Mononuclear cell (primary cell): ENCODE results near the gene NSD1. TPM values are rescaled to one million over a fixed set of nuclear protein-coding genes. Genes with fewer than 3 reads are reported as not detected.

Experiments used
- H3K27me3 ChIP-seq: 2 replicates; pipeline ENCODE4 v1.6.0; 2011; ENCODE audit warnings: low read length, control low read depth; ENCODE audit not compliant: insufficient read depth
- H3K4me1 ChIP-seq: 2 replicates; pipeline ENCODE4 v1.5.1; 2011; ENCODE audit warnings: mild to moderate bottlenecking, low read length, control low read depth; ENCODE audit not compliant: insufficient read depth
- H3K4me3 ChIP-seq: 2 replicates; pipeline ENCODE4 v1.5.1; 2011; ENCODE audit warnings: mild to moderate bottlenecking, low read length, moderate library complexity
- H3K9me3 ChIP-seq: 2 replicates; pipeline ENCODE4 v1.5.1; 2011; ENCODE audit warnings: low read depth, mild to moderate bottlenecking, control low read depth, low read length
- total RNA-seq: library from RNA; depleted of rRNA; stranded (reverse); fragments of >200 nt; gene quantifications from one replicate; pipeline ENCODE4 v1.2.3, GENCODE V29; 2012

NSD1 gene
- total RNA-seq, 1 donor: 69.0 TPM

GRCh38 chr5:177111720-177112394, 21.7 kb upstream of the NSD1 start:
- Histone ChIP-seq H3K4me3 (no peak overlapping the region), H3K9me3 (no peaks in the 10 kb centered on the region), H3K27me3 (no peaks in the 10 kb centered on the region), H3K4me1 (peaks cover 25% of the 10 kb centered on the region)

GRCh38 chr5:177112589-177113220, 20.9 kb upstream of the NSD1 start:
- H3K9me3 ChIP-seq: no peaks in the 10 kb centered on the region
- H3K4me3 ChIP-seq: no peak overlapping the region
- no peaks in the 10 kb centered on the region for H3K27me3 ChIP-seq
- peaks cover 31% of the 10 kb centered on the region for H3K4me1 ChIP-seq

- peaks cover 31% of the 10 kb centered on the region for H3K4me1 ChIP-seq
- no peak overlapping the region for H3K4me3 ChIP-seq
- no peaks in the 10 kb centered on the region for H3K9me3 ChIP-seq
- H3K27me3 ChIP-seq: no peaks in the 10 kb centered on the region
Observed at GRCh38 chr5:177113566-177114424, 19.8 kb upstream of the NSD1 start.

DNA sequence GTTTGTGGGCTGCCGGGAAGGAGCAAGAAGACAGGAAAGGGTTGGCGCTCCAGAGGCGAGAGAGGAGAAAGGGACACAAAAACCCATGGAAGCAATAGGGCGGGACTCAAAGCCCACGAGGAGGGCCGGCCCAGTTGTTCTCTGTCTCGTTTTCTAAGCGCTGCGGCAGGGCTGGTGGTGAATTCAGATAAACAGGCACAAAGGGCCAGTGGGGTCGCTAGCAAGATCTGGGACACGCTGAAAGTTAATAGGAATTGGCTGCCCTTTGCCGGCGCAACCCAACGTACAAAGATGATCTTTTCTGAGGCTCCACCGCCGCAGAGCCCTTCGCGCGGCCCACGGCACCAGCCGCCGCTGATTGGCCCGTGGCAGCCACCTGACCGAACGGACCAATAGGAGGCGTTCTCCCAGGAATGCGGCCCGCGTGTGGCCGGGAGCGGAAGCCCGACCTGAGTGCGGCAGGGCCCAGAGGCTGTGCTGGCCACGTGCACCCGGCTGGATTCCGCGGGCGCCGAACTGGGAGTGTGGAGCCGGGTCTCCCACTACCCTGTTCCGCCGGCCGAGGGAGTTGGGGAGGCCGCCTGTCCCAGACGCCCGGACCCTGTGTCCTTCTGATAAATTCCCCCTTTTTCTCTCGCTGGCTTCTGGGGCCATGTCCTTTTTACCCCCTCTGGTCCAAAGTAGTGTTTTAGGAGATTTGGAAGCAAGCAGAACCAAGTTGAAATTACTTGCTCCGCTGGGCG, 16.8 kb upstream of the NSD1 start:
- Histone ChIP-seq H3K27me3 (no peaks in the 10 kb centered on the region), H3K4me1 (peaks cover 31% of the 10 kb centered on the region), H3K9me3 (no peaks in the 10 kb centered on the region), H3K4me3 (no peak overlapping the region)

DNA sequence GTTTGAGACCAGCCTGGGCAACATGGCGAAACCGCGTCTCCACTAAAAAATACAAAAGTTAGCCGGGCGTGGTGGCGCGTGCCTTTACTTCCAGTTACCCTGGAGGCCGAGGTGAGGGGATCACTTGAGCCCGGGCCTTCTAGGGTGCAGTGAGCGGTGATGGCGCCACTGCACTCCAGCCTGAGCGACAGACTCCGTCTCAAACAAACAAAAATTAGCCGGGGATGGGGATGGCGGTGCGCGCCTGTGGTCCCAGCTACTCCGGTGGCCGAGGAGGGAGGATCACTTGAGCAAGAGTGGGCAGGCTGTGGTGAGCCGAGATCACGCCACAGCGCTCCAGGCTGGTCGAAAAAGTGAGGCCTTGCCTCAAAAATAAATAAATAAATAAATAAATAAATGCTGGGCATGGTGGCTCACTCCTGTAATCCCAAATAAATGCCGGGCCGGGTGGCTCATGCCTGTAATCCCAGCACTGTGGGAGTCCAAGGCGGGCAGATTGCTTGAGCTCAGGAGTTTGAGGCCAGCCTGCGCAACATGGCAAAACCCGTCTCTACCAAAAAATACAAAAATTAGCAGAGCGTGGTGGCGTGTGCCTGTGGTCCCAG, 16.0 kb upstream of the NSD1 start:
- Histone ChIP-seq H3K4me1 (peaks cover 31% of the 10 kb centered on the region), H3K27me3 (no peaks in the 10 kb centered on the region), H3K9me3 (no peaks in the 10 kb centered on the region), H3K4me3 (no peak overlapping the region)

DNA sequence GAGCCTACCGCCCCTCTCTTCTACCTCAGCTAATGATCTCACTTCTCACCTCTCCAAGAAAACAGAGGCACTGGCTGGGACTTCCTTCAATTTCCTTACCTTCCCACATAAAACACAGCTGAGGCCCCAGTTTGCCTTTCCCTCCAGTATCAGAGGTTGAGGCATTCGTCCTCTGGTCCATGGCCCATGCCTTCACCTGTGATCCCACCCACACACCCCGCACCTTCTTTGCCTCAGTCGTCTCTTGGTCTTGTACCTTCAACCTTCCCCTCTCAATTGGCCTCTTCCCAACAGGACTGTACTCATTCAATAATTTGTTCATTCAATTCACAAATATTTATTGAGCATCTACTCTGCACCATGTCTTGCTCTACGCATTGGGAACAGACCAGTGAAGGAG, 11.0 kb upstream of the NSD1 start:
- Histone ChIP-seq H3K9me3 (no peaks in the 10 kb centered on the region), H3K4me3 (no peak overlapping the region), H3K27me3 (no peaks in the 10 kb centered on the region), H3K4me1 (no peaks in the 10 kb centered on the region)

GRCh38 chr5:177123789-177124485, 9.6 kb upstream of the NSD1 start:
- H3K4me1 ChIP-seq: peaks cover 10% of the 10 kb centered on the region
- no peaks in the 10 kb centered on the region for H3K27me3 ChIP-seq
- H3K4me3 ChIP-seq: no peak overlapping the region
- no peaks in the 10 kb centered on the region for H3K9me3 ChIP-seq

- Histone ChIP-seq H3K4me1 (peaks cover 16% of the 10 kb centered on the region), H3K27me3 (no peaks in the 10 kb centered on the region), H3K9me3 (no peaks in the 10 kb centered on the region), H3K4me3 (no peak overlapping the region)
Observed at GRCh38 chr5:177124486-177124991, 9.0 kb upstream of the NSD1 start.

- no peaks in the 10 kb centered on the region for H3K27me3 ChIP-seq
- no peak overlapping the region for H3K4me3 ChIP-seq
Observed at GRCh38 chr5:177126771-177127170, 6.8 kb upstream of the NSD1 start.

GRCh38 chr5:177128551-177128981, 5.0 kb upstream of the NSD1 start:
- H3K27me3 ChIP-seq: no peaks in the 10 kb centered on the region

More at GRCh38 chr5:177126771-177127170, 6.8 kb upstream of the NSD1 start:
- Histone ChIP-seq H3K4me1 (peaks cover 16% of the 10 kb centered on the region), H3K9me3 (no peaks in the 10 kb centered on the region)

GRCh38 chr5:177130211-177131018, 3.2 kb upstream of the NSD1 start:
- H3K4me3 ChIP-seq: no peak overlapping the region
- no peaks in the 10 kb centered on the region for H3K9me3 ChIP-seq
- H3K27me3 ChIP-seq: no peaks in the 10 kb centered on the region
- peaks cover 32% of the 10 kb centered on the region for H3K4me1 ChIP-seq

More at GRCh38 chr5:177128551-177128981, 5.0 kb upstream of the NSD1 start:
- H3K4me3 ChIP-seq: no peak overlapping the region
- no peaks in the 10 kb centered on the region for H3K9me3 ChIP-seq
- peaks cover 21% of the 10 kb centered on the region for H3K4me1 ChIP-seq

DNA sequence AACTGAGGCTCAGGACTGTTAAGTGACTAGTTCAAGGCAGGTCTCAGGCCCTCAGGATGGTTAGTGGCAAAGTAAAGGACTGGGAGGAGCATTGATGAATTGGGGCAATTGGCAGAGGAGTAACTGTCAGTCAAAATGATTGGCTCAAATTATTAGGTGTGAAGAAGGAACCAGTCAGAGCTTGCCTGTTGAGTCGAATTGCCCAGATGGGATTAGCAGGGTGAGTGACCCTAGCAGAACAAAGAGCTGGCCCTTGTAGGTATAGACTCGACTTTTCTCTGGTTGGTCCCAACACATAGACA, 2.6 kb upstream of the NSD1 start:
- Histone ChIP-seq H3K9me3 (no peaks in the 10 kb centered on the region), H3K4me1 (peaks cover 38% of the 10 kb centered on the region), H3K4me3 (no peak overlapping the region), H3K27me3 (no peaks in the 10 kb centered on the region)

- peaks cover 43% of the 10 kb centered on the region for H3K4me1 ChIP-seq
- no peaks in the 10 kb centered on the region for H3K27me3 ChIP-seq
- H3K9me3 ChIP-seq: no peaks in the 10 kb centered on the region
- no peak overlapping the region for H3K4me3 ChIP-seq
Observed at GRCh38 chr5:177131352-177132135, 2.0 kb upstream of the NSD1 start.
